Endothelial cell of umbilical vein (primary cell): ENCODE data around the gene SLC2A6. TPM values are rescaled to one million over a fixed set of nuclear protein-coding genes. Genes with fewer than 3 reads are reported as not detected.
A peak's percentile ranks its signal among the peaks of the same experiment; 100 is the strongest.

ENCODE experiments used
- BruUV-seq: library from RNA; stranded (reverse); fragments of 400-500 nt; replicated peaks from 2 replicates; lab custom pipeline; 2021; lab: Mats Ljungman, UMichigan
- CTCF ChIA-PET: fragments of 300-600, 350-600 bp; sonication (Branson Sonifier 250); formaldehyde crosslinking; loops from one replicate; lab custom pipeline; 2021; ENCODE audit warnings: antibody characterized with exemption, inconsistent platforms; lab: Charles Lee
- POLR2A ChIA-PET: fragments of 300-600, 350-600 bp; sonication (Branson Sonifier 250); formaldehyde crosslinking; loops from one replicate; lab custom pipeline; 2021; ENCODE audit warnings: antibody characterized with exemption, inconsistent platforms; lab: Charles Lee
- DNase-seq: peaks from one replicate; pipeline ENCODE4 v3.0.0-alpha.2; 2011; ENCODE audit warnings: low read depth, low spot score
- FAIRE-seq: peaks from 2 replicates; lab custom pipeline; 2011; peaks lifted over from hg19 to GRCh38; lab: Jason Lieb, UNC
- H2AFZ ChIP-seq: 2 replicates; pipeline ENCODE4 v1.6.0; 2012; ENCODE audit warnings: low read depth, low read length, control low read depth, inconsistent platforms
- H3K27ac ChIP-seq: 2 replicates; pipeline ENCODE4 v1.5.1; 2011; ENCODE audit warnings: low read depth, mild to moderate bottlenecking, control low read depth, low read length, moderate library complexity; ENCODE audit not compliant: insufficient read depth
- H3K27me3 ChIP-seq, 2 experiments: 2 replicates each; pipeline versions ENCODE4 v1.6.0 to v1.6.1; 2011; ENCODE audit warnings: low read length in 2 of 2, mixed read lengths in 1 of 2; ENCODE audit not compliant: control insufficient read depth in 2 of 2, insufficient read depth in 2 of 2
- H3K36me3 ChIP-seq, 2 experiments: 2 replicates in 1 of 2; 3 replicates in 1 of 2; pipeline ENCODE4 v1.5.1; 2011; ENCODE audit warnings: low read length in 2 of 2, mild to moderate bottlenecking in 1 of 2, moderate library complexity in 1 of 2; ENCODE audit not compliant: control insufficient read depth in 2 of 2, insufficient read depth in 2 of 2; ENCODE audit errors: extremely low read depth in 1 of 2
- H3K4me1 ChIP-seq: 3 replicates; pipeline ENCODE4 v1.5.1; 2011; ENCODE audit warnings: mild to moderate bottlenecking, low read length; ENCODE audit not compliant: control insufficient read depth, insufficient read depth; ENCODE audit errors: extremely low read depth
- H3K4me2 ChIP-seq: 2 replicates; pipeline ENCODE4 v1.6.1; 2011; ENCODE audit warnings: low read length, control low read depth, mixed read lengths; ENCODE audit not compliant: insufficient read depth
- H3K4me3 ChIP-seq, 3 experiments: fragments of 200-600 bp in 1 of 3; sonication (generic), shearing (Covaris generic) in 1 of 3; replicated peaks in 1 of 3; 2 replicates each; pipeline ENCODE4 v1.5.1; 2011 to 2016; ENCODE audit warnings: control low read depth in 3 of 3, low read length in 3 of 3, mild to moderate bottlenecking in 2 of 3, inconsistent platforms in 1 of 3, low read depth in 1 of 3, moderate library complexity in 1 of 3; ENCODE audit not compliant: insufficient read depth in 1 of 3
- H3K79me2 ChIP-seq: 2 replicates; pipeline ENCODE4 v1.6.0; 2012; ENCODE audit warnings: low read length, inconsistent platforms; ENCODE audit not compliant: control insufficient read depth, insufficient read depth
- H3K9ac ChIP-seq: replicated peaks from 2 replicates; pipeline ENCODE3; 2011; ENCODE audit warnings: low read length, control low read depth; ENCODE audit not compliant: insufficient read depth; ENCODE audit errors: extremely low read depth
- H3K9me1 ChIP-seq: replicated peaks from 3 replicates; pipeline ENCODE4 v1.6.0; 2011; ENCODE audit warnings: mild to moderate bottlenecking, low read length; ENCODE audit not compliant: control insufficient read depth, insufficient read depth; ENCODE audit errors: extremely low read depth
- H3K9me3 ChIP-seq: replicated peaks from 2 replicates; pipeline ENCODE4 v1.5.1; 2012; ENCODE audit warnings: low read length, inconsistent platforms; ENCODE audit not compliant: control insufficient read depth, insufficient read depth
- H4K20me1 ChIP-seq: replicated peaks from 2 replicates; pipeline ENCODE3; 2011; ENCODE audit warnings: mild to moderate bottlenecking, low read length; ENCODE audit not compliant: control insufficient read depth, insufficient read depth; ENCODE audit errors: extremely low read depth
- CTCF ChIP-seq, 2 donors: IDR thresholded peaks; 1 replicate in 1 of 2; 2 replicates in 1 of 2; pipeline ENCODE4 v1.5.1; 2011; ENCODE audit warnings: low read length in 2 of 2, mild to moderate bottlenecking in 2 of 2, moderate library complexity in 2 of 2, control low read depth in 1 of 2, inconsistent platforms in 1 of 2, low read depth in 1 of 2; ENCODE audit not compliant: insufficient read depth in 1 of 2; ENCODE audit errors: extremely low read depth in 1 of 2
- EZH2 ChIP-seq: IDR thresholded peaks from 2 replicates; pipeline ENCODE4 v1.6.1; 2012; ENCODE audit warnings: borderline replicate concordance, low read depth, mild to moderate bottlenecking, moderate library complexity, low read length, inconsistent platforms; ENCODE audit not compliant: severe bottlenecking
- FOS ChIP-seq: IDR thresholded peaks from 2 replicates; pipeline ENCODE4 v1.6.1; 2011; ENCODE audit warnings: mild to moderate bottlenecking, low read length, moderate library complexity, borderline replicate concordance; ENCODE audit not compliant: insufficient read depth
- GATA2 ChIP-seq: IDR thresholded peaks from 2 replicates; pipeline ENCODE4 v1.7.0; 2011; ENCODE audit warnings: low read depth, mild to moderate bottlenecking, moderate library complexity, mixed read lengths, low read length; ENCODE audit not compliant: insufficient read length, insufficient read depth
- JUN ChIP-seq: IDR thresholded peaks from 2 replicates; pipeline ENCODE4 v1.6.1; 2011; ENCODE audit warnings: borderline replicate concordance, low read depth; ENCODE audit not compliant: insufficient read length, insufficient read depth
- MYC ChIP-seq: IDR thresholded peaks from one replicate; pipeline ENCODE4 v1.6.1; 2011; ENCODE audit warnings: mild to moderate bottlenecking, low read depth, low read length
- POLR2A ChIP-seq: IDR thresholded peaks from 2 replicates; pipeline ENCODE4 v1.6.1; 2012; ENCODE audit warnings: low read depth, mild to moderate bottlenecking, control low read depth, low read length
- POLR2AphosphoS5 ChIP-seq: IDR thresholded peaks from 2 replicates; pipeline ENCODE4 v1.6.1; 2012; ENCODE audit warnings: low read depth, mild to moderate bottlenecking, control low read depth, low read length, moderate library complexity; ENCODE audit not compliant: insufficient read depth
- dilution Hi-C: fragments of 300-500 bp; cut with MboI; formaldehyde crosslinking; loops from one replicate; pipeline ENCODE4 v1.15.0; 2019; ENCODE audit warnings: low sequenced_read_pairs; ENCODE audit not compliant: extremely low pct_ligation_motif_present
- intact Hi-C: fragments of 100-400 bp; cut with micrococcal nuclease; formaldehyde crosslinking; loops from one replicate; pipeline ENCODE4 v1.10.0; 2022
- polyA plus RNA-seq, 4 experiments: library from polyadenylated mRNA; depleted of rRNA in 3 of 4; stranded (reverse) in 3 of 4; unstranded in 1 of 4; fragments of >200 nt; gene quantifications; 2 replicates each; pipeline versions ENCODE4 v1.2.1 to v1.2.3, GENCODE V29; 2011 to 2012; ENCODE audit warnings: missing spikeins in 1 of 4
- total RNA-seq: library from RNA; stranded (reverse); gene quantifications from 2 replicates; pipeline ENCODE4 v1.2.3, GENCODE V29; 2021
- TF ChIP-seq, protein P1 (sequence below): IDR thresholded peaks from 2 replicates; pipeline ENCODE4 v1.6.1; 2011; ENCODE audit not compliant: insufficient read depth, insufficient read length

Gene SLC2A6
- total and polyA plus RNA-seq, 2 donors (not counting 3 experiments of a cell fraction or from before 2014, with no cell fraction given) = 35.7 to 39.6 TPM

GRCh38 chr9:133487331-133487725 lies 8.4 kb upstream of the SLC2A6 start:
- Histone ChIP-seq H3K9ac (no peak overlapping the region), H3K27ac (no peak overlapping the region), H2AFZ (peak overlapping the region; percentile 80), H3K27me3 (no peaks in the 10 kb centered on the region), H3K36me3 (no peaks in the 10 kb centered on the region), H3K4me3 (no peak overlapping the region), H3K79me2 (no peaks in the 10 kb centered on the region), H3K4me2 (no peak overlapping the region), H3K9me1 (no peaks in the 10 kb centered on the region), H3K9me3 (no peaks in the 10 kb centered on the region), H3K4me1 (no peaks in the 10 kb centered on the region), H4K20me1 (no peaks in the 10 kb centered on the region)
- no TSS peak for BruUV-seq
- ChIA-PET POLR2A (no interaction called here), CTCF (interaction anchor here (0.7 to 7.3 kb wide), 11 partner anchors 9 to 509 kb away, joined by 3 to 142 read pairs (median 6); partner anchors contain the start of genes GFI1B, SLC2A6, SURF1 and SURF2)
- FAIRE-seq (no peak), DNase-seq (no peak)
- TF ChIP-seq JUN (no peak), GATA2 (no peak)
- dilution Hi-C loops (no loop called here), intact Hi-C loops (loop anchor here (2.0 kb wide), 2 partner anchors 91 to 249 kb away; no protein-coding TSS in a partner anchor)

GRCh38 chr9:133485531-133486260 lies 6.8 kb upstream of the SLC2A6 start:
- Histone ChIP-seq H3K36me3 (no peaks in the 10 kb centered on the region), H3K9ac (no peak overlapping the region), H3K9me3 (no peaks in the 10 kb centered on the region), H2AFZ (no peak overlapping the region), H3K4me2 (no peak overlapping the region), H3K4me3 (no peak overlapping the region), H3K9me1 (no peaks in the 10 kb centered on the region), H3K27me3 (no peaks in the 10 kb centered on the region), H3K4me1 (no peaks in the 10 kb centered on the region), H3K27ac (no peak overlapping the region), H3K79me2 (no peaks in the 10 kb centered on the region), H4K20me1 (no peaks in the 10 kb centered on the region)
- intact Hi-C loops (loop anchor here (1.0 to 2.0 kb wide), 6 partner anchors 78 to 463 kb away; partner anchors contain the start of genes SURF1 and SURF2), dilution Hi-C loops (no loop called here)
- POLR2A ChIA-PET = no interaction called here
- TF ChIP-seq CTCF (IDR thresholded peaks at IDR 0.05; ENCODE audit: extremely low read depth in 1 of 2, insufficient read depth in 1 of 2, low read depth in 1 of 2, low read length in 2 of 2) (no peak), POLR2A (no peak), EZH2 (no peak), GATA2 (no peak), JUN (no peak), FOS (no peak), MYC (no peak), POLR2AphosphoS5 (no peak)
- TF ChIP-seq, protein P1, sequence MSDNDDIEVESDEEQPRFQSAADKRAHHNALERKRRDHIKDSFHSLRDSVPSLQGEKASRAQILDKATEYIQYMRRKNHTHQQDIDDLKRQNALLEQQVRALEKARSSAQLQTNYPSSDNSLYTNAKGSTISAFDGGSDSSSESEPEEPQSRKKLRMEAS = no peak
- CTCF ChIA-PET = interaction anchor here (0.6 to 7.3 kb wide), 21 partner anchors 11 to 464 kb away, joined by 3 to 142 read pairs (median 5); partner anchors contain the start of genes STKLD1, SURF1 and SURF2
- FAIRE-seq (no peak), DNase-seq (no peak)
- no TSS peak for BruUV-seq
